ENCODE results near the gene SHISAL2A. TPM values are rescaled to one million over a fixed set of nuclear protein-coding genes. Genes with fewer than 3 reads are reported as not detected.
A peak's percentile ranks its signal among the peaks of the same experiment; 100 is the strongest.

SHISAL2A gene
- total and polyA plus RNA-seq, 2 donors from 2014 or later = 2.5 TPM; not detected in 1

GRCh38 chr1:52653207-52653849, 20.4 kb downstream of the SHISAL2A start:
- Histone ChIP-seq H3K9me3 (ENCODE audit: control insufficient read depth in 2 of 3, insufficient read depth in 1 of 3, low read length in 3 of 3) (no peaks in the 10 kb centered on the region), H3K27ac (ENCODE audit: low read depth in 2 of 2, low read length in 2 of 2) (no peak overlapping the region), H3K36me3 (ENCODE audit: control insufficient read depth in 2 of 3, insufficient read depth in 3 of 3, low read length in 3 of 3) (no peaks in the 10 kb centered on the region), H3K27me3 (ENCODE audit: control insufficient read depth, insufficient read depth, low read length) (no peaks in the 10 kb centered on the region), H3K9ac (ENCODE audit: low read length in 3 of 3) (no peak overlapping the region), H3K4me3 (ENCODE audit: low read length in 3 of 3) (no peak overlapping the region), H3K4me1 (ENCODE audit: control insufficient read depth in 2 of 3, insufficient read depth in 2 of 3, low read depth in 1 of 3, low read length in 3 of 3) (peaks cover 0 to 4% (median 0%) of the 10 kb centered on the region in 3 donors)
- no peak for TF ChIP-seq CTCF (IDR thresholded peaks at IDR 0.05; ENCODE audit: borderline replicate concordance, extremely low read depth, insufficient read depth)
- intact Hi-C loops (cut with DNase I) = no loop called here
- FAIRE-seq (no peak), DNase-seq (peak in 1 of 5 donors; percentile 10)

- intact Hi-C loops (cut with DNase I) = no loop called here
- no peak overlapping the region for H3K4me3 ChIP-seq (ENCODE audit: low read length in 3 of 3)
- H3K4me1 ChIP-seq (ENCODE audit: control insufficient read depth in 2 of 3, insufficient read depth in 2 of 3, low read depth in 1 of 3, low read length in 3 of 3) = peaks cover 0 to 4% (median 0%) of the 10 kb centered on the region in 3 donors
- TF ChIP-seq CTCF (IDR thresholded peaks at IDR 0.05; ENCODE audit: borderline replicate concordance, extremely low read depth, insufficient read depth) = no peak
- no peaks in the 10 kb centered on the region for H3K9me3 ChIP-seq (ENCODE audit: control insufficient read depth in 2 of 3, insufficient read depth in 1 of 3, low read length in 3 of 3)
- H3K27ac ChIP-seq (ENCODE audit: low read depth in 2 of 2, low read length in 2 of 2) = no peak overlapping the region
- FAIRE-seq (no peak), DNase-seq (peak in 1 of 5 donors; percentile 4)
- no peaks in the 10 kb centered on the region for H3K27me3 ChIP-seq (ENCODE audit: control insufficient read depth, insufficient read depth, low read length)
- H3K9ac ChIP-seq (ENCODE audit: low read length in 3 of 3) = no peak overlapping the region
- no peaks in the 10 kb centered on the region for H3K36me3 ChIP-seq (ENCODE audit: control insufficient read depth in 2 of 3, insufficient read depth in 3 of 3, low read length in 3 of 3)
These were observed 21.1 kb downstream of the SHISAL2A start for GRCh38 chr1:52654063-52654462.

GRCh38 chr1:52657702-52658101, 24.7 kb downstream of the SHISAL2A start:
- DNase-seq (no peak), FAIRE-seq (no peak)

More at GRCh38 chr1:52657702-52658101, 24.7 kb downstream of the SHISAL2A start:
- no peaks in the 10 kb centered on the region for H3K36me3 ChIP-seq (ENCODE audit: control insufficient read depth in 2 of 3, insufficient read depth in 3 of 3, low read length in 3 of 3)
- H3K27ac ChIP-seq (ENCODE audit: low read depth in 2 of 2, low read length in 2 of 2) = no peak overlapping the region
- intact Hi-C loops (cut with DNase I) = no loop called here
- no peak for TF ChIP-seq CTCF (IDR thresholded peaks at IDR 0.05; ENCODE audit: borderline replicate concordance, extremely low read depth, insufficient read depth)
- no peaks in the 10 kb centered on the region for H3K4me1 ChIP-seq (ENCODE audit: control insufficient read depth in 2 of 3, insufficient read depth in 2 of 3, low read depth in 1 of 3, low read length in 3 of 3)
- no peak overlapping the region for H3K4me3 ChIP-seq (ENCODE audit: low read length in 3 of 3)
- H3K9ac ChIP-seq (ENCODE audit: low read length in 3 of 3) = no peak overlapping the region
- no peaks in the 10 kb centered on the region for H3K27me3 ChIP-seq (ENCODE audit: control insufficient read depth, insufficient read depth, low read length)
- no peaks in the 10 kb centered on the region for H3K9me3 ChIP-seq (ENCODE audit: control insufficient read depth in 2 of 3, insufficient read depth in 1 of 3, low read length in 3 of 3)

Data from kidney (tissue), 14 donors.